Measurements from ENCODE around the gene ISOC2. TPM values are rescaled to one million over a fixed set of nuclear protein-coding genes. Genes with fewer than 3 reads are reported as not detected.
A peak's percentile ranks its signal among the peaks of the same experiment; 100 is the strongest.
"Not testable (repeated sequence)": the region's sequence is repeated elsewhere in the genome, so short reads cannot be mapped to it uniquely, and the experiment has no call there.

The ISOC2 gene
- total RNA-seq, 1 donor = 41.3 TPM

DNA sequence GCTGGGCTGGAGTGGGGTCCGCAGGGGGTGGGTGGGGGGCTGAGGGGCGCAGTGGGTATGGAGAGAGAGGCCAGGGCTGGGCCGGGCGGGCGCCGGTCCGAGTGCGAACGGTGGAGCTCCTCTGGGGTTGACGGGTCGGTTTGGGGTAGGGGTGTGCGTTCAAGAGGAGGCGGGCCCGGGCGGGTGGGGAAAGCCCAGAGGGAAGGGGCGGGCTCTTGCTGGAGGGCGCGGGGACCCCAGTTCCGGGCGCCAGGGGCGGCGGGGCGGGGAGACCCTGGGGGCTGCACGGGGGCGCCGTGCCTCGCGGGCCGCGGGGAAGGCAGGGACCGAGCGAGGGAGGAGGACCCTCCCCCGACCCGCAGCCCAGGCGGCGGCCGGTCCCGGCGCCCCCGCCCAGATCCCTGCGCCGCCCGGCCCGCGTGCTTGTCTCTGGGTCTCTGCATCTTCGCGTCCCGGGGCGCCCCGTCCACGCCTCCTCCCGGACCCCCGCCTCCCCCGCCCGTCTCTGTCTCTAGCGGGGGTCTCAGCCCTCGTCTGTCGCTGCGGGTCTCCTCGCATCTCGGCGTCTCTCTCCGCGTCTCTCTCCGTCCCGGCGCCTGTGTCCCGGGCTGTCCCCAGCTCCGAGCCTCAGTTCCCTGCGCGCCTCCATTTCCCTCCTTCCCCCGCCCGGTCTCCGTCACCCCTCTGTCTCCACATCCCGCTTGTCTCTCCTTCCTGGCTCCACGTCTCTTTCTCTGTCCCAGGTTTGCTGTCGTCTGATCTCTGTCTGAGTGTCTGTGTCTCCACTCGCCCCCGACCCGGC, 10.1 kb downstream of the ISOC2 start:
- no peak for TF ChIP-seq CTCF (IDR thresholded peaks at IDR 0.05; ENCODE audit: insufficient read depth, low read length)
- no peak overlapping the region for H3K4me3 ChIP-seq (ENCODE audit: low read depth, low read length)
- DNase-seq (ENCODE audit: low read depth) = no peak

GRCh38 chr19:55449469-55449868, 12.0 kb downstream of the ISOC2 start:
- TF ChIP-seq CTCF (IDR thresholded peaks at IDR 0.05; ENCODE audit: insufficient read depth, low read length) = no peak
- H3K4me3 ChIP-seq (ENCODE audit: low read depth, low read length) = no peak overlapping the region
- no peak for DNase-seq (ENCODE audit: low read depth)

DNA sequence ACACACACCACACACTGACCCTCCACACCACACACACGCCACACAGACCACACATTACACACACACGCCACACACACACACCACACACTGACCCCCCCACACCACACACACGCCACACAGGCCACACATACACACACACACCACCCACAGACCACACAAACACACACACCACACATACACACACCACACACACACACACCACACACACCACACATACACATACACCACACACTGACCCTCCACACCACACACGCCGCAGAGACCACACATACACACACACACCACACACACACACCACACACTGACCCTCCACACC, 13.3 kb downstream of the ISOC2 start:
- H3K4me3 ChIP-seq (ENCODE audit: low read depth, low read length); DNase-seq (ENCODE audit: low read depth): not testable (repeated sequence)

- no peak for TF ChIP-seq CTCF (IDR thresholded peaks at IDR 0.05; ENCODE audit: insufficient read depth, low read length)
- H3K4me3 ChIP-seq (ENCODE audit: low read depth, low read length) = no peak overlapping the region
- peak; percentile 43 for DNase-seq (ENCODE audit: low read depth)
Observed at GRCh38 chr19:55447421-55448174, 13.8 kb downstream of the ISOC2 start.

DNA sequence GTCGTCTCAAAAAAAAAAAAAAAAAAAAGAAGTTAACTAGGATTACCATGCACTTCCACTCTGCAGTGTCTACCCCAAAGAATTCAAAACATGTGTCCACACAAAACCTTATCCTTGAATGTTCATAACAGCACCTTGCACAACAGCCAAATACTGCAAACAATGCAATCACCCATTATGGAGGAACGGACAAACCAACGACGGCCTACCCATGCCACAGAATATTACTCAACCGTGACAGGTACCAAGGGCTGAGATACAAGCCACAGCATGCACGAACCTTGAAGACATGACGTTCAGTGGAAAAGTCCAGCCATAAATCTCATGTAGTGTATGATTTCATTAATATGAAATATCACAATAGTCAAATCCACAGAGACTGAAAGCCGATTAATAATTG, 15.4 kb downstream of the ISOC2 start:
- H3K4me3 ChIP-seq (ENCODE audit: low read depth, low read length) = no peak overlapping the region
- DNase-seq (ENCODE audit: low read depth) = no peak
- TF ChIP-seq CTCF (IDR thresholded peaks at IDR 0.05; ENCODE audit: insufficient read depth, low read length) = no peak

DNA sequence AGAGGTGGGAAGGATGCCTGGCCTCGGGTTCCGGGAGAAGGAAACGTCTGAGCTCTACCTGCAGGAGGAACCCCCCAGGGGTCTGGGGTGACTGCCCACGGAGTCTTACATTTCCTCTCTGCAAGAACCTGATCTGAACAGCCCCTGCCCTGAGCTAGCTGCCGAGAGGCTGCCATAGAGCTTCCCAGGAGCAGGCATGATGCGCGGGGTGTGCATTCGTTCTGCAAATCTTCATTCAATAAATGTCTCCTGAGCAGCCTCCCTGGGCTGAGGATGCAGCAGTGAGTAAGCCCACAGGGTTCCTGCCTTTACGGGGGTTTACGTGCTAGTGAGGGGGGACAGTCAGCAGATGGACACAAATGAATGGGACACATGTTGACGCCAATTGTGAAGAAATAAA, 16.8 kb downstream of the ISOC2 start:
- no peak overlapping the region for H3K4me3 ChIP-seq (ENCODE audit: low read depth, low read length)
- DNase-seq (ENCODE audit: low read depth) = no peak
- TF ChIP-seq CTCF (IDR thresholded peaks at IDR 0.05; ENCODE audit: insufficient read depth, low read length) = no peak

DNA sequence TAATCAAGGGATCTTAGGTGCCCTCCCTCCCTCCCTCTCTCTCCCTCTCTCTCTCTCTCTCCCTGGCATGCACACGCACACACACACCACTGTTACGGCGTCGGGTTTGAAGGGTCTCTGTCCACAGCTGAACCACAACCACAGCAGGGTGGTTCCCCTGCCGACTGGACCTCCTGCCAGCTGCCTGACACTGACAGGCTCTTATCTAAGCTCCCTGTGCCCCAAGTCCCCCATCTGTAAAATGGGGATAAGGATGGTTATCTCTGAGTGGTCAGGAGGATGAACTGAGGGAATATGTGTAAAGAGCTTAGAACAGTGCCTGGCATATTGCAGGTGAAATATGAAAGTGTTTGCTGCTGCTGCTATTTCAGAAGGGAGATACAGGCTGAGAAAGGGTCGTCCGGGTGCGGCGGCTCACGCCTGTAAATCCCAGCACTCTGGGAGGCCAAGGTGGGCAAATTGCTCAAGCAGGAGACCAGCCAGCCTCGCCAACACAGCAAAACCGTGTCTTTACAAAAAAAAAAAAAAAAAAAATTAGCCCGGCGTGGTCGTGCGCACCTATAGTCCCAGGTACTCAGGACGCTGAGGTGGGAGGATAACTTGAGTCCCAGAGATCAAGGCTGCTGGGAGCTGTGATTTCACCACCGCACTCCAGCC, 17.5 kb downstream of the ISOC2 start:
- H3K4me3 ChIP-seq (ENCODE audit: low read depth, low read length) = no peak overlapping the region
- no peak for DNase-seq (ENCODE audit: low read depth)
- no peak for TF ChIP-seq CTCF (IDR thresholded peaks at IDR 0.05; ENCODE audit: insufficient read depth, low read length)
